Activated naive CD4-positive, alpha-beta T cell treated with anti-CD3 and anti-CD28 coated beads, Interleukin-2, amount 10 ng/mL, durations not matched to agents 5 hours and 36 hours (primary cell): ENCODE results near the gene SNX4. TPM values are rescaled to one million over a fixed set of nuclear protein-coding genes. Genes with fewer than 3 reads are reported as not detected.

Source experiments
- total RNA-seq, 2 experiments: library from RNA; stranded (reverse); gene quantifications; one replicate each; pipeline ENCODE4 v1.2.3, GENCODE V29; 2021

SNX4 gene
- total RNA-seq: 10 to 100 TPM; 26.4 to 29.5 TPM

GRCh38 chr3:125519678-125520562 lies at the start of gene SNX4:
Gene SNX4, minus strand, starts transcription at chr3:125520202. Its CDS starts 30 bp downstream, at chr3:125520172.

Other genes starting within 250 kb of the SNX4 start
- 10 to 100 TPM; 40.4 to 46.6 TPM for gene ZNF148, start 144.9 kb downstream of the SNX4 start, total RNA-seq
- gene OSBPL11, start 75.3 kb upstream of the SNX4 start, total RNA-seq: 10 to 100 TPM; 11.2 to 12.1 TPM